Stimulated activated CD8-positive, alpha-beta memory T cell treated with anti-CD3 and anti-CD28 coated beads, Interleukin-12 subunit alpha, Interleukin-12 subunit beta, amount 100 ng/mL, for 24 hours (primary cell): ENCODE results near the gene FRMD4B.

Experiments used
- DNase-seq: peaks from one replicate; pipeline ENCODE4 v3.0.0-alpha.2; 2020; ENCODE audit errors: extremely low read depth

Gene FRMD4B

GRCh38 chr3:69203631-69204314, 182.1 kb downstream of the FRMD4B start:
- no peak for DNase-seq

- no peak for DNase-seq
These were observed 184.2 kb downstream of the FRMD4B start for GRCh38 chr3:69201658-69202057.

- DNase-seq = peak; percentile 14
These were observed 185.4 kb downstream of the FRMD4B start for GRCh38 chr3:69200384-69201068.

- DNase-seq = no peak
These were observed 185.9 kb downstream of the FRMD4B start for GRCh38 chr3:69199942-69200341.

- peak; percentile 42 for DNase-seq
These were observed 187.9 kb downstream of the FRMD4B start for GRCh38 chr3:69197922-69198530.

- DNase-seq = no peak
These were observed 188.4 kb downstream of the FRMD4B start for GRCh38 chr3:69197455-69197854.

GRCh38 chr3:69196876-69197275, 189.0 kb downstream of the FRMD4B start:
- no peak for DNase-seq

GRCh38 chr3:69194431-69195165, 191.3 kb downstream of the FRMD4B start:
- no peak for DNase-seq

- DNase-seq = no peak
These were observed 192.1 kb downstream of the FRMD4B start for GRCh38 chr3:69193749-69194148.

- no peak for DNase-seq
These were observed 194.4 kb downstream of the FRMD4B start for GRCh38 chr3:69191516-69191915.

- no peak for DNase-seq
These were observed 196.4 kb downstream of the FRMD4B start for GRCh38 chr3:69189487-69189886.

GRCh38 chr3:69186575-69187093, 199.3 kb downstream of the FRMD4B start:
- DNase-seq = no peak

- DNase-seq = no peak
These were observed 203.1 kb downstream of the FRMD4B start for GRCh38 chr3:69182588-69183316.

GRCh38 chr3:69181592-69182211, 204.2 kb downstream of the FRMD4B start:
- DNase-seq = no peak

GRCh38 chr3:69180869-69181591, 204.9 kb downstream of the FRMD4B start:
- DNase-seq = no peak

GRCh38 chr3:69179740-69180372, 206.0 kb downstream of the FRMD4B start:
- no peak for DNase-seq

GRCh38 chr3:69178838-69179739, 206.8 kb downstream of the FRMD4B start:
- no peak for DNase-seq

GRCh38 chr3:69178082-69178481, 207.8 kb downstream of the FRMD4B start:
- DNase-seq = no peak
